Caco-2 (cell line): Measurements from ENCODE around the gene TMEM176A. TPM values are rescaled to one million over a fixed set of nuclear protein-coding genes. Genes with fewer than 3 reads are reported as not detected.
A peak's percentile ranks its signal among the peaks of the same experiment; 100 is the strongest.

Experiments used
- BruUV-seq: library from RNA; stranded (reverse); fragments of 400-500 nt; replicated peaks from 2 replicates; lab custom pipeline; 2021; lab: Mats Ljungman, UMichigan
- CTCF ChIA-PET: fragments of 300-600 bp; sonication (Branson Sonifier 250); formaldehyde crosslinking; loops from one replicate; lab custom pipeline; 2022; ENCODE audit warnings: antibody characterized with exemption; lab: Charles Lee
- POLR2A ChIA-PET: fragments of 300-600 bp; sonication (Branson Sonifier 250); formaldehyde crosslinking; loops from one replicate; lab custom pipeline; 2022; ENCODE audit warnings: antibody characterized with exemption; lab: Charles Lee
- DNase-seq, 2 experiments: peaks; one replicate each; pipeline versions ENCODE4 v3.0.0 to v3.0.0-alpha.2; 2020 to 2022
- H3K27me3 ChIP-seq: replicated peaks from 2 replicates; pipeline ENCODE4 v1.6.0; 2011; ENCODE audit warnings: low read length; ENCODE audit not compliant: control insufficient read depth, insufficient read depth
- H3K36me3 ChIP-seq: 2 replicates; pipeline ENCODE4 v1.5.1; 2011; ENCODE audit warnings: low read length; ENCODE audit not compliant: control insufficient read depth, insufficient read depth
- H3K4me1 ChIP-seq: fragments of 250-450 bp; sonication (Bioruptor Pico); 2 replicates; pipeline ENCODE4 v1.5.1; 2020; ENCODE audit warnings: mild to moderate bottlenecking
- H3K4me3 ChIP-seq: 2 replicates; pipeline ENCODE4 v1.5.1; 2011; ENCODE audit warnings: low read depth, mild to moderate bottlenecking, control low read depth, low read length
- H3K9me3 ChIP-seq: fragments of 250-450 bp; sonication (Bioruptor Pico); 2 replicates; pipeline ENCODE4 v1.5.1; 2020; ENCODE audit warnings: mild to moderate bottlenecking, moderate library complexity
- H3K27ac Mint-ChIP-seq: one replicate; pipeline ENCODE4 v1.8.0; 2022; ENCODE audit warnings: mixed read lengths; ENCODE audit not compliant: unreplicated experiment
- H3K27me3 Mint-ChIP-seq: one replicate; pipeline ENCODE4 v1.8.0; 2022; ENCODE audit warnings: mixed read lengths; ENCODE audit not compliant: insufficient read depth, unreplicated experiment
- H3K36me3 Mint-ChIP-seq: one replicate; pipeline ENCODE4 v1.8.0; 2022; ENCODE audit warnings: mild to moderate bottlenecking, mixed read lengths; ENCODE audit not compliant: insufficient read depth, unreplicated experiment
- H3K4me1 Mint-ChIP-seq: one replicate; pipeline ENCODE4 v1.8.0; 2022; ENCODE audit warnings: low read depth, mixed read lengths; ENCODE audit not compliant: unreplicated experiment
- H3K4me3 Mint-ChIP-seq: one replicate; pipeline ENCODE4 v1.8.0; 2022; ENCODE audit warnings: mild to moderate bottlenecking, moderate library complexity, mixed read lengths; ENCODE audit not compliant: unreplicated experiment
- H3K9me3 Mint-ChIP-seq: one replicate; pipeline ENCODE4 v1.8.0; 2022; ENCODE audit warnings: mixed read lengths; ENCODE audit not compliant: unreplicated experiment
- intact Hi-C: fragments of 100-400 bp; cut with micrococcal nuclease; formaldehyde crosslinking; loops from one replicate; pipeline ENCODE4 v1.10.0; 2022; ENCODE audit not compliant: unreplicated experiment
- total RNA-seq: library from RNA; stranded (reverse); gene quantifications from 2 replicates; pipeline ENCODE4 v1.2.3, GENCODE V29; 2022
- TF ChIP-seq, protein P1 (sequence below), 2 experiments: fragments of 200-600 bp in 1 of 2; IDR thresholded peaks; 1 replicate in 1 of 2; 2 replicates in 1 of 2; pipeline versions ENCODE4 v1.5.1 to v1.8.0; 2011 to 2022; ENCODE audit warnings: antibody characterized with exemption in 1 of 2, control low read depth in 1 of 2, inconsistent platforms in 1 of 2, low read depth in 1 of 2, low read length in 1 of 2, mild to moderate bottlenecking in 1 of 2, moderate library complexity in 1 of 2; ENCODE audit not compliant: insufficient read depth in 1 of 2, severe bottlenecking in 1 of 2, unreplicated experiment in 1 of 2

The TMEM176A gene
- total RNA-seq, 1 experiment from 2014 or later = 49.6 TPM

DNA sequence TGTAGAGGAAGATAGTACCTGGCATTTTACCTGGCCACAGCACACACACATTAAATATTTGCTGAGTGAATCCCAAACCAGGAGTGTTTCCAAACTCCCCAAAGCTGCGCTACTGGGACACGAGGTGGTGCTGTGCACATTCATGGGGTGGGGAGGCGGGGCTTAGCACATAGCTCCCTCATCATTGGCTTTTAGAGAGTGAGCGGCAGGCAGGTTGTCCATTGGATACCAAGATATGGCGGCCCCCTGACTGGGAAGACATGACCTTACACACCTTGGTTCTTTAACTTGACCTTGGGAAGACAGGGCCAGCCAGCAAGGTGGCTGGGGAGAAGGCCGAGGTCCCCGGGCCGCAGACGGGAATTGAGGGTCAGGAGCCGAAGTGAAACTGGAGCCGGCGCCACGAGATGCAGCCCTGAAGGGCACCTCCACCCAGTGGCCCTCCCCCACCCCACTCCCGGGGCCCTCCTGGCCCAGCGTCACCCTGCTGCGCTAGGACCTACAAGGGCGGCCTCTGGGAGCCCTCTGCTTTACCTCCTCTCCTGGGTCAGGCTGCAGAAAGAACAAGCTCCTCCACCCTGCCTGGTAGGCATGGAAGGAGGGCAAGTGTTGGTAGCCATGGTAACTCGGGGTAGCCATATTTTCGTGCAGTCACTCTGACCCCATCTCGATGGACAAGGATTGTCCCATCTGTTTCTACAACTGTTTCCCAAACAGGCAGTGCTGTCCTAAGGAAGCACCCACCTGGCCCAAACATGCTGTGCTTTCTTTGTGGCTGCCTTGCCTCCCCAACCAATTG, 24.0 kb downstream of the TMEM176A start:
- H3K4me3 Mint-ChIP-seq = no peak overlapping the region
- Histone ChIP-seq H3K4me3 (no peak overlapping the region), H3K4me1 (peaks cover 12% of the 10 kb centered on the region), H3K36me3 (no peaks in the 10 kb centered on the region), H3K27me3 (no peaks in the 10 kb centered on the region), H3K9me3 (no peaks in the 10 kb centered on the region)
- DNase-seq = no peak
- H3K4me1 Mint-ChIP-seq = peaks cover 17% of the 10 kb centered on the region
- intact Hi-C loops = no loop called here
- H3K27me3 Mint-ChIP-seq = no peaks in the 10 kb centered on the region
- H3K9me3 Mint-ChIP-seq = peaks cover 8% of the 10 kb centered on the region
- TF ChIP-seq, protein P1, sequence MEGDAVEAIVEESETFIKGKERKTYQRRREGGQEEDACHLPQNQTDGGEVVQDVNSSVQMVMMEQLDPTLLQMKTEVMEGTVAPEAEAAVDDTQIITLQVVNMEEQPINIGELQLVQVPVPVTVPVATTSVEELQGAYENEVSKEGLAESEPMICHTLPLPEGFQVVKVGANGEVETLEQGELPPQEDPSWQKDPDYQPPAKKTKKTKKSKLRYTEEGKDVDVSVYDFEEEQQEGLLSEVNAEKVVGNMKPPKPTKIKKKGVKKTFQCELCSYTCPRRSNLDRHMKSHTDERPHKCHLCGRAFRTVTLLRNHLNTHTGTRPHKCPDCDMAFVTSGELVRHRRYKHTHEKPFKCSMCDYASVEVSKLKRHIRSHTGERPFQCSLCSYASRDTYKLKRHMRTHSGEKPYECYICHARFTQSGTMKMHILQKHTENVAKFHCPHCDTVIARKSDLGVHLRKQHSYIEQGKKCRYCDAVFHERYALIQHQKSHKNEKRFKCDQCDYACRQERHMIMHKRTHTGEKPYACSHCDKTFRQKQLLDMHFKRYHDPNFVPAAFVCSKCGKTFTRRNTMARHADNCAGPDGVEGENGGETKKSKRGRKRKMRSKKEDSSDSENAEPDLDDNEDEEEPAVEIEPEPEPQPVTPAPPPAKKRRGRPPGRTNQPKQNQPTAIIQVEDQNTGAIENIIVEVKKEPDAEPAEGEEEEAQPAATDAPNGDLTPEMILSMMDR (IDR thresholded peaks at IDR 0.05; ENCODE audit: insufficient read depth in 1 of 2, low read depth in 1 of 2, low read length in 1 of 2, severe bottlenecking in 1 of 2, unreplicated experiment in 1 of 2) = no peak
- no TSS peak for BruUV-seq
- H3K36me3 Mint-ChIP-seq = no peaks in the 10 kb centered on the region
- CTCF ChIA-PET = interaction anchor here (0.5 kb wide), 1 partner anchor 164 kb away, joined by 4 read pairs; no protein-coding TSS in a partner anchor
- POLR2A ChIA-PET = no interaction called here
- no peak overlapping the region for H3K27ac Mint-ChIP-seq

DNA sequence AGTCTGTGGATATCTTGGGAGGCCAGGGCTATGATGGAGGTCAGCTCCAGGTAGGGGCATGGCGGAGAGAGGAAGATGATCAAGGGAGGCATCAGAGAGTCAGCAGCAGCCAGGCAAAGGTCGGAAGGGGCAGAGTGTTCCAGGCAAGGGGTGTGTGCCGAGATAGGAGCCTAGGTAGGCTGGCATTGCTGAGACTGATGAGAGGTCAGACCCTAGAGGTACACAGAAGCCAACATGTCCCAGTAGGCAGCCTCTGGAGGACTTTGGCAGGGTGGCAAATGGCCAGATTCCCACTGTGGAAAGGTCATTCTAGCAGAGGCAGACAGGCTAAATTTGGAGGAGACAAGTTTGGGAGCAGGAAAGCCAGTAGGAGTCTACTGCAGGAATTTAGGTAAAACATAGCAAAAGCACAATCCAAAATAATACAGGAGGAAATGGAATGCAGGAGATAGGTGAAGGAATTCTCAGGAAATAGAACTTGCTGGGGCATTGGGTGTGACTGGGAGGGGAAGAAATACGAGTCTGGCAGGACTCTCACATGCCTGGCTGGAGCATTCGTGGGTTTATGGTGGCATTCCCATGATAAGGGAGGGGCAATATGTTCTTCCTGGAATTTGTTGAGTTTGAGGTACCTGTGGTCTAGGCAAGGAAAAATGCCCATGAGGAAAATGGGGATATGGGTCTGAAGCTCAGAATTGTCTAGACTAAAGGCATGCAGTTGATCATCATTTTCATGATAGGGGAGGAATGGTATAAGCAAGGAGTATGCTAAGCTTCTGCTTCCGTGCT, 25.7 kb downstream of the TMEM176A start:
- Histone ChIP-seq H3K4me3 (no peak overlapping the region), H3K9me3 (no peaks in the 10 kb centered on the region), H3K36me3 (no peaks in the 10 kb centered on the region), H3K27me3 (no peaks in the 10 kb centered on the region), H3K4me1 (peaks cover 18% of the 10 kb centered on the region)
- POLR2A ChIA-PET = no interaction called here
- H3K9me3 Mint-ChIP-seq = peaks cover 8% of the 10 kb centered on the region
- peaks cover 23% of the 10 kb centered on the region for H3K4me1 Mint-ChIP-seq
- no peak overlapping the region for H3K27ac Mint-ChIP-seq
- BruUV-seq = no TSS peak
- CTCF ChIA-PET = no interaction called here
- no peaks in the 10 kb centered on the region for H3K27me3 Mint-ChIP-seq
- H3K36me3 Mint-ChIP-seq = no peaks in the 10 kb centered on the region
- intact Hi-C loops = no loop called here
- TF ChIP-seq, protein P1 (IDR thresholded peaks at IDR 0.05; ENCODE audit: insufficient read depth in 1 of 2, low read depth in 1 of 2, low read length in 1 of 2, severe bottlenecking in 1 of 2, unreplicated experiment in 1 of 2) = no peak
- H3K4me3 Mint-ChIP-seq = no peak overlapping the region
- DNase-seq = peak in 1 of 2 experiments; percentile 23

DNA sequence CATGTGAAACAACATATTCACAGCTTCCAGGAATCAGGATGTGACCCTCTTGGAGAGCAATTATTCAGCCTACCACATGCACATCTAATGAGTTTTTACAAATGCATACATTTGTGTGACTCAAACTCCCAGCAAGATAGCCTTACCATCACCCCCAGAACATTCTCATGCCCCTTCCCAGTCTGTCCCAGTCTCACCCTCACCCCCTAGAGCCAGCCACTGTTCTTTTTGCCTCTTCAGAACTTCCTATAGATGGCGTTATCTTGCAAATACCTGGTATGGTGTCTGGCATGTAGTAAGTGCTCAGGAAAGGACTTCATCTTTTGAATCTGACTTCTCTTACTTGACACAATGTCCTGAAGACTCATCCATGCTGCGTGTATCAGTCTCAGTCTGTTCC, 27.8 kb downstream of the TMEM176A start:
- H3K9me3 Mint-ChIP-seq = no peaks in the 10 kb centered on the region
- ChIA-PET POLR2A (no interaction called here), CTCF (no interaction called here)
- Histone ChIP-seq H3K4me3 (no peak overlapping the region), H3K9me3 (no peaks in the 10 kb centered on the region), H3K4me1 (peaks cover 25% of the 10 kb centered on the region), H3K36me3 (no peaks in the 10 kb centered on the region), H3K27me3 (no peaks in the 10 kb centered on the region)
- peaks cover 23% of the 10 kb centered on the region for H3K4me1 Mint-ChIP-seq
- H3K4me3 Mint-ChIP-seq = no peak overlapping the region
- intact Hi-C loops = no loop called here
- BruUV-seq = no TSS peak
- no peak overlapping the region for H3K27ac Mint-ChIP-seq
- no peaks in the 10 kb centered on the region for H3K27me3 Mint-ChIP-seq
- H3K36me3 Mint-ChIP-seq = no peaks in the 10 kb centered on the region
- TF ChIP-seq, protein P1 (IDR thresholded peaks at IDR 0.05; ENCODE audit: insufficient read depth in 1 of 2, low read depth in 1 of 2, low read length in 1 of 2, severe bottlenecking in 1 of 2, unreplicated experiment in 1 of 2) = no peak
- no peak for DNase-seq
